Regular cardiac myocyte (primary cell): ENCODE data around the gene POTEF. TPM values are rescaled to one million over a fixed set of nuclear protein-coding genes. Genes with fewer than 3 reads are reported as not detected.

Experiments used
- total RNA-seq: library from RNA; depleted of rRNA; stranded (reverse); fragments of >200 nt; gene quantifications from 2 replicates; pipeline ENCODE4 v1.2.3, GENCODE V29; 2014

POTEF gene
- not detected in 2 replicates for total RNA-seq

DNA sequence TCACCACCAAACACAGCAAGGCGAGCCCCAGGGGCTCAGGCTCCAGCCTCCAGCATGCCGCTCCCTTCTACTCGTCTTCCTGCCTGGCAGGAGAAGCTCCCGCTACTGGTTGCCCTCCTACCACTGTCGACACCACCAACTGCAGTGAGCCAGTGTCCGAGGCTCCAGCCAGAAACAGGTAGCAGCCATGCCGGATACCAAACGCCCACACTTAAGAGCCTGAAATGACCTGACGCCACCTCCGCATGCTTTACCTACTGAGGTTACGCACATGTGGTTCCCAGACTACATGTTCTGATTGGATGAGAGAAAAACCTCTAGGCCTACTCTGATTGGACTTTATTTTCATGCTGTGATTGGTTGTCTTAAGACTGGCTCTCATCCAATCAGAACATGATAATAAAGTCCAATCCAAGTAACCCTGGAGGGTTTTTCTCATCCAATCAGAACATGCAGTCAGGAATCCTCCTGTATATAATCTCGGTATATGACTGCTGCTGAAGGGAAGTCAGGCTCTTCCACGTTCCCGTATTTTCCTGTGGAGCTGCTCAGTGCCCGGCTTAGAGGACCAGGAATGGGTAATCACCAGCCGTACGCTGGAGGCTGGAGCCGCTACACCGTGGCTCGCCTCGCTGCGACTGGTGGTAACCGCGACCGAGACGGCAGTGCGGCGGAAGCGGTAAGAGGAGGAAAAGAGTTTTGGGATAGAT lies at the start of gene POTEF:
Gene POTEF, minus strand, starts transcription at position 103 of the 710 bp plus-strand sequence. CDS start 8,707 bp downstream, outside the sequence.

DNA sequence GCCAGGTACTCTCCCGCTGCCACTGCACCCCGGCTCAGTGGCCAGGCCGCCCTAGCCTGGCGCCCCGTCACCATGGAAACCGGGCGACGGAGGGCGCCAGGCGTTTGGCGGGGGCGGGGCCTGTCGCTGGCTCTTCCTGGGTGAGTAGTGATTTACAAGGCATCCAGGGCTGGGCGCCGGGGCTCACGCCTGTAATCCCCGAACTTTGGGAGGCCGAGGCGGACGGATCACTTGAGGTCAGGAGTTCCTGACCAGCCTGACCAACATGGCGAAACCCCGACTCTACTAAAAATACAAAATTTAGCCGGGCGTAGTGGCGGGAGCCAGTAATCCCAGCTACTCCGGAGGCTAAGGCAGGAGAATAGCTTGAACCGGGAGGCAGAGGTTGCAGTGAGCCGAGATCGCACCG lies 16.0 kb upstream of the POTEF start, which contains the start of gene CCDC74B:
Gene CCDC74B, minus strand, starts transcription at position 107 of the 409 bp plus-strand sequence. CDS start 116 bp downstream, outside the sequence.

Other genes starting within 250 kb of the POTEF start
- under 0.01 TPM in 1 of 2 replicates, not detected in the other for gene RAB6C, start 149.6 kb downstream of the POTEF start, total RNA-seq
- gene CCDC74B, start 15.9 kb upstream of the POTEF start, total RNA-seq: 1.5 and 2.3 TPM in 2 replicates
- gene SMPD4, start 52.4 kb upstream of the POTEF start, total RNA-seq: 10.4 and 19.7 TPM in 2 replicates
- gene MZT2B, start 53.0 kb upstream of the POTEF start, total RNA-seq: 146 and 186 TPM in 2 replicates
- not detected in 2 replicates for gene TUBA3E, start 69.2 kb upstream of the POTEF start, total RNA-seq
- gene IMP4, start 213.7 kb upstream of the POTEF start, total RNA-seq: 89.1 and 163 TPM in 2 replicates
- gene PTPN18, start 226.8 kb upstream of the POTEF start, total RNA-seq: 10.7 and 13.0 TPM in 2 replicates